Colonic mucosa (tissue), 4 donors: ENCODE measurements around the gene SLC17A9. TPM values are rescaled to one million over a fixed set of nuclear protein-coding genes. Genes with fewer than 3 reads are reported as not detected.

Experiments used
- DNase-seq: peaks from one replicate; pipeline ENCODE4 v3.0.0-alpha.2; 2020
- H3K27ac ChIP-seq: fragments of 200-600 bp; one replicate; pipeline ENCODE4 v1.8.0; 2021
- H3K27me3 ChIP-seq: fragments of 200-600 bp; one replicate; pipeline ENCODE4 v1.8.0; 2021
- H3K36me3 ChIP-seq: fragments of 200-600 bp; one replicate; pipeline ENCODE4 v1.8.0; 2021
- H3K4me1 ChIP-seq: fragments of 200-600 bp; one replicate; pipeline ENCODE4 v1.8.0; 2021; ENCODE audit warnings: mild to moderate bottlenecking
- H3K4me3 ChIP-seq: fragments of 200-600 bp; one replicate; pipeline ENCODE4 v1.8.0; 2021
- H3K9ac ChIP-seq, 2 donors: one replicate each; pipeline ENCODE4 v1.7.0; 2013; ENCODE audit warnings: control low read depth in 2 of 2, low read depth in 2 of 2, low read length in 2 of 2
- H3K9me3 ChIP-seq: fragments of 200-600 bp; one replicate; pipeline ENCODE4 v1.8.0; 2021
- CTCF ChIP-seq: fragments of 200-600 bp; IDR thresholded peaks from one replicate; pipeline ENCODE4 v1.8.0; 2022; ENCODE audit warnings: antibody characterized with exemption, mild to moderate bottlenecking
- intact Hi-C: fragments of 100-400 bp; cut with DNase I; formaldehyde crosslinking; loops from one replicate; pipeline ENCODE4 v1.14.1; 2022
- total RNA-seq, 2 donors: library from RNA; stranded (reverse); fragmentation: NEBNext Ultra II Directional in 1 of 2; extraction: Animal tissue kit (Norgen Biotek cat#: 25700) in 1 of 2; gene quantifications; one replicate each; pipeline ENCODE4 v1.2.1, GENCODE V29; 2021
- donor health status: healthy.
- donor health status: DM: no; HTN: no; CAD: no.
- donor health status: DM: no; HTN: no; CAD: no.

Gene SLC17A9
- total RNA-seq, 2 donors from 2014 or later: 23.1 to 54.7 TPM

- peak overlapping the region; percentile 35 for H3K4me3 ChIP-seq
- H3K27ac ChIP-seq: peak overlapping the region; percentile 87
- no peaks in the 10 kb centered on the region for H3K27me3 ChIP-seq
- no peaks in the 10 kb centered on the region for H3K36me3 ChIP-seq
- no peaks in the 10 kb centered on the region for H3K9me3 ChIP-seq
- H3K4me1 ChIP-seq: peaks cover 23% of the 10 kb centered on the region
- no peak for TF ChIP-seq CTCF
- DNase-seq: no peak
- intact Hi-C loops: no loop called here
- H3K9ac ChIP-seq: peak overlapping the region; percentile 6 to 37
Measured at GRCh38 chr20:62951896-62952372, 575 bp upstream of the SLC17A9 start.

GRCh38 chr20:62952968-62953838, 694 bp downstream of the SLC17A9 start:
- Histone ChIP-seq H3K36me3 (no peaks in the 10 kb centered on the region), H3K27me3 (no peaks in the 10 kb centered on the region), H3K9me3 (no peaks in the 10 kb centered on the region), H3K4me3 (peak overlapping the region; percentile 35), H3K27ac (peak overlapping the region; percentile 87), H3K4me1 (peaks cover 23% of the 10 kb centered on the region), H3K9ac (peak overlapping the region; percentile 66 to 87)
- no peak for TF ChIP-seq CTCF
- DNase-seq: peak; percentile 38
- intact Hi-C loops: no loop called here

- H3K27ac ChIP-seq: peak overlapping the region; percentile 87
- H3K4me1 ChIP-seq: peaks cover 23% of the 10 kb centered on the region
- H3K9ac ChIP-seq: peak overlapping the region; percentile 66 to 87
- TF ChIP-seq CTCF: no peak
- no peaks in the 10 kb centered on the region for H3K27me3 ChIP-seq
- intact Hi-C loops: no loop called here
- H3K4me3 ChIP-seq: peak overlapping the region; percentile 35
- no peaks in the 10 kb centered on the region for H3K9me3 ChIP-seq
- H3K36me3 ChIP-seq: no peaks in the 10 kb centered on the region
- peak; percentile 83 for DNase-seq
Measured at GRCh38 chr20:62953839-62954703, 1.6 kb downstream of the SLC17A9 start.

DNA sequence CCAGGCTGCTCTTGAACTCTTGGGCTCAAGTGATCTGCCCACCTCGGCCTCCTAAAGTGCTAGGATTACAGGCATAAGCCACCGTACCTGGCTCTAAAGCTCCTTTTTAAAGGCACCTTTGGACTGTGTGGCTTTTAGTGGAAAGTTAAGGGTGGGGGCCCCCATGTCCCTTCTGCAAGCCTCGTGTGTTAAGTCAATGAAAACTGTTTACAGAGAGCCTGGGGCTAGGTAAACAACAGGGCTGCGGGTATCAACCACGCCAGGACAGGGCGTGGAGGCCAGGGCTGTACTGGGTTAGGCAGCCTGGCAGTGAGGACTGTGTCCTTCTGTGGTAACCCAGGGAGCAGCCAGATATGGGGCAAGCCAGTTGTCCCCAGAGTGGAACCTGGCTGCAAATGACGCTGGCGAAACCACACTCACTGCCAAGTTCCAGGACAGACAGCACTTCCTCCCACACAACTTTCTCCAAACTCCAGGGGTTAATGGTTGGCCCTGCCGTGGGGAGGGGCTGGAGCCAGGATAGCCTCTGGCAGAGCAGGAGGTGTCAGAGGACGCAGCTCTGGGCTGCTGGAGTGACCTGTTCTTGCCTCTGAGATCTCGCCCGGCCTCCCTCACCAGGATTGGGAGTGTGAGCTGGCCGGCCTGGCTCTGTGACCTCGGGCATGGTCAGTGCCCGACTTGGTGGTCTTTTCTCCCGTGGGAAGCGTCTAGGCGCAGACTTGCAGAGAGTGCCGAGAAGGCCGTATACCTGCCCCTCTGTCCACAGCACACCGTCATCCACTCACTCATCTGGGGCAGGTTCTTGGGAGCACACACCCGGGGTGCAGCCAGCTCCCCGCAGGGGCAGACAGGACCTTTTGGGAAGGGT, 3.2 kb downstream of the SLC17A9 start:
- Histone ChIP-seq H3K36me3 (no peaks in the 10 kb centered on the region), H3K4me1 (peaks cover 23% of the 10 kb centered on the region), H3K4me3 (no peak overlapping the region), H3K27me3 (no peaks in the 10 kb centered on the region), H3K9ac (peak overlapping the region; percentile 39 to 41), H3K27ac (peak overlapping the region; percentile 39), H3K9me3 (no peaks in the 10 kb centered on the region)
- peak; percentile 55 for DNase-seq
- intact Hi-C loops: no loop called here
- TF ChIP-seq CTCF: no peak
